ENCODE results near the gene MGA.

The MGA gene

GRCh38 chr15:41773729-41774061 lies 113.5 kb downstream of the MGA start:
- no peaks in the 10 kb centered on the region for H3K36me3 ChIP-seq (ENCODE audit: control insufficient read depth, insufficient read depth, low read length)

DNA sequence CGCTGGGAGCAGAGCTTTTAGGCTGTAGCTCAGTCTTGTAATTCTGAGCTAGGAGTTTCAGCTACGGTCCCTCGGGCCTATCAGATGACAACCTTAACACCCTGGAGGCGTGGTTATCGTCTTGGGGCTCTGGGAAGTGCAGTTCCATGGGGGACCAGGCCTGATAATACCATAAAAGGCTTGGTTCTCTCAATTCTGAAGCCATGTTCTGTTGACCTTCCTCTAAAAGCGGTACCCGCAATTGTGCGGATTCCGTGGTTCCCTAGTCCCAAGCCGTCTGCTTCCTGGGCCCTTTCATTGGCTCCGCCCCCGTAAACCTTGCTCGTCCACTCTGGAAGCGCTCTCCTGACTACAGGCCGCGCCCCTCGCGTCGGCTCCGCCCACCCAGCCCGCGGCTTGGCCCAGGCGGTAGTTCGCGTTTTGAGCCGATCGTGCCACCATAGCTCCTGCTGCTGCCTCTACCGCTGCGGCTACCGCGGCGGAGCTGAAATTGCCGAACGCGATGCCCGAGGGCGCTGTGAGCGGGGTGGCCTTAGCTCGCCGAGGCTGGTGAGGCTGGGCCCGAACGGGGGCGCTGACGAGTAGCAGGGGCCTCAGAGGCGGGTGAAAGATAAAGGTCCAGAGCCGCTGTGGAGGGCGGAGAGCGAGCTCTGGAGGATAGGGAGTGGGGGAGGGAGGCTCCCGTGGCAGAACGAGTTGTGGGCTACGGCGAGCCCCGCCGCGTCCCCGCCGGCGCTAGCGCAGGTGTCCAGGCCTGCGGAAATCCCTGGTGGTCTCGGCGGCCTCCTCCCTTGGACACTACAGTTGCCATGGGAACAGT lies 114.1 kb downstream of the MGA start, which contains the start of gene MAPKBP1:
Gene MAPKBP1 (plus strand): TSS at position 423 of the 820 bp plus-strand sequence. CDS start 792 bp downstream, outside the sequence.
- H3K4me1 ChIP-seq (ENCODE audit: control insufficient read depth, low read depth, low read length) = peaks cover 22% of the 10 kb centered on the region
- no peak within 1 kb of the TSS for H3K23ac ChIP-seq (ENCODE audit: low read length)
- H3K27me3 ChIP-seq (ENCODE audit: insufficient read depth, low read length, poor library complexity) = no peaks in the 10 kb centered on the region
- no peak within 1 kb of the TSS for H2BK15ac ChIP-seq (replicated peaks; ENCODE audit: low read depth)
- H3K4me3 ChIP-seq (ENCODE audit: low read length) = peak within 1 kb of the TSS; percentile 66
- no peak within 1 kb of the TSS for H2AK5ac ChIP-seq (ENCODE audit: low read length)
- WGBS (ENCODE audit: extremely low coverage, insufficient coverage, low lambda C conversion rate) = no CpG with 5 or more reads among the region's 62 CpGs
- no peaks in the 10 kb centered on the region for H3K79me1 ChIP-seq (ENCODE audit: low read length)
- H2BK120ac ChIP-seq (ENCODE audit: low read depth, low read length) = no peak within 1 kb of the TSS
- H4K5ac ChIP-seq (ENCODE audit: low read length) = peak within 1 kb of the TSS; percentile 27
- peak within 1 kb of the TSS; percentile 79 for H3K9ac ChIP-seq (ENCODE audit: low read length)
- H3K4ac ChIP-seq (ENCODE audit: low read depth, low read length) = peak within 1 kb of the TSS; percentile 48
- peak within 1 kb of the TSS; percentile 65 for H2BK5ac ChIP-seq (ENCODE audit: low read length)
- DNase-seq = peak; percentile 99
- no peaks in the 10 kb centered on the region for H3K79me2 ChIP-seq (ENCODE audit: control insufficient read depth, insufficient read depth, low read length)
- peak within 1 kb of the TSS; percentile 74 for H3K27ac ChIP-seq (ENCODE audit: low read depth, low read length)
- no peak within 1 kb of the TSS for H4K8ac ChIP-seq (ENCODE audit: low read depth, low read length)
- peak within 1 kb of the TSS; percentile 91 for H3K56ac ChIP-seq (ENCODE audit: low read length)
- H3K4me2 ChIP-seq (ENCODE audit: low read length) = peak within 1 kb of the TSS; percentile 94
- peak within 1 kb of the TSS; percentile 34 for H3K18ac ChIP-seq (ENCODE audit: low read length)
- no peaks in the 10 kb centered on the region for H3K36me3 ChIP-seq (ENCODE audit: control insufficient read depth, insufficient read depth, low read length)

More at GRCh38 chr15:41773729-41774061, 113.5 kb downstream of the MGA start:
- no peak overlapping the region for H3K4ac ChIP-seq (ENCODE audit: low read depth, low read length)
- H2BK120ac ChIP-seq (ENCODE audit: low read depth, low read length) = no peak overlapping the region
- H3K79me1 ChIP-seq (ENCODE audit: low read length) = no peaks in the 10 kb centered on the region
- H3K56ac ChIP-seq (ENCODE audit: low read length) = peak overlapping the region; percentile 80
- H3K27me3 ChIP-seq (ENCODE audit: insufficient read depth, low read length, poor library complexity) = no peaks in the 10 kb centered on the region
- H2BK5ac ChIP-seq (ENCODE audit: low read length) = no peak overlapping the region
- H3K27ac ChIP-seq (ENCODE audit: low read depth, low read length) = peak overlapping the region; percentile 62
- no peak for DNase-seq
- H3K4me2 ChIP-seq (ENCODE audit: low read length) = peak overlapping the region; percentile 94
- H4K8ac ChIP-seq (ENCODE audit: low read depth, low read length) = no peak overlapping the region
- H3K79me2 ChIP-seq (ENCODE audit: control insufficient read depth, insufficient read depth, low read length) = no peaks in the 10 kb centered on the region
- H3K4me3 ChIP-seq (ENCODE audit: low read length) = peak overlapping the region; percentile 44
- H2AK5ac ChIP-seq (ENCODE audit: low read length) = no peak overlapping the region
- H4K5ac ChIP-seq (ENCODE audit: low read length) = no peak overlapping the region
- no CpG with 5 or more reads among the region's 7 CpGs for WGBS (ENCODE audit: extremely low coverage, insufficient coverage, low lambda C conversion rate)
- H3K9ac ChIP-seq (ENCODE audit: low read length) = peak overlapping the region; percentile 71
- H3K4me1 ChIP-seq (ENCODE audit: control insufficient read depth, low read depth, low read length) = peaks cover 22% of the 10 kb centered on the region
- H3K23ac ChIP-seq (ENCODE audit: low read length) = no peak overlapping the region
- peak overlapping the region; percentile 34 for H3K18ac ChIP-seq (ENCODE audit: low read length)
- no peak overlapping the region for H2BK15ac ChIP-seq (replicated peaks; ENCODE audit: low read depth)

DNA sequence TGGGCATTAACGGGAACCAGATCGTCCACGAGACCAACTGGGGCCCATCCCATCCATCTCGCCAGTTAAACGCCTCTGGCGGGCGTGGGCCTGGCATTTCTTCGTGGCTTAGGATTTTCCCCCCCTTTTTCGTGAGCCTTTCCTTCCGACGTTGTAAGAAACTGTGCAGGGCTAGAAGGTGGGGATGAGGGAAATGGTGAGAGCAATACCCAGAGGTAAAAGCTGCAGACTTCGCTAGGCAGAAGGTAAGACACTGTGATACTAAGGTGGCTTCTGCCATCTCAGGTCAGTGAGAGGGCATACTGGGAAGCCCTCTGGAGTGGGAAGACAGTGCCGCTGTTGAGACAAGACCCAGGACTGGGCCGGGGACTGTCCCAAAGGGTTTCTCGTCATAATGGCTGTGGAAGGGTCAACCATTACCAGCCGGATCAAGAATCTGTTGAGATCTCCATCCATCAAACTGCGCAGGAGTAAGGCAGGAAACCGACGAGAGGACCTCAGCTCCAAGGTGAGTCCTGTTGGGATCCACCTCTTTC lies 114.7 kb downstream of the MGA start:
- no peak overlapping the region for H3K23ac ChIP-seq (ENCODE audit: low read length)
- H4K5ac ChIP-seq (ENCODE audit: low read length) = peak overlapping the region; percentile 27
- H3K4me1 ChIP-seq (ENCODE audit: control insufficient read depth, low read depth, low read length) = peaks cover 24% of the 10 kb centered on the region
- peak overlapping the region; percentile 48 for H3K4ac ChIP-seq (ENCODE audit: low read depth, low read length)
- no peak overlapping the region for H2BK15ac ChIP-seq (replicated peaks; ENCODE audit: low read depth)
- H2BK5ac ChIP-seq (ENCODE audit: low read length) = peak overlapping the region; percentile 31
- WGBS (ENCODE audit: extremely low coverage, insufficient coverage, low lambda C conversion rate) = no CpG with 5 or more reads among the region's 19 CpGs
- no peaks in the 10 kb centered on the region for H3K36me3 ChIP-seq (ENCODE audit: control insufficient read depth, insufficient read depth, low read length)
- H3K27ac ChIP-seq (ENCODE audit: low read depth, low read length) = peak overlapping the region; percentile 74
- no peaks in the 10 kb centered on the region for H3K79me2 ChIP-seq (ENCODE audit: control insufficient read depth, insufficient read depth, low read length)
- H2BK120ac ChIP-seq (ENCODE audit: low read depth, low read length) = no peak overlapping the region
- no peak overlapping the region for H3K18ac ChIP-seq (ENCODE audit: low read length)
- peak overlapping the region; percentile 66 for H3K4me3 ChIP-seq (ENCODE audit: low read length)
- H3K9ac ChIP-seq (ENCODE audit: low read length) = peak overlapping the region; percentile 79
- peak overlapping the region; percentile 86 for H3K4me2 ChIP-seq (ENCODE audit: low read length)
- peak overlapping the region; percentile 91 for H3K56ac ChIP-seq (ENCODE audit: low read length)
- H3K27me3 ChIP-seq (ENCODE audit: insufficient read depth, low read length, poor library complexity) = no peaks in the 10 kb centered on the region
- H2AK5ac ChIP-seq (ENCODE audit: low read length) = no peak overlapping the region
- DNase-seq = no peak
- no peak overlapping the region for H4K8ac ChIP-seq (ENCODE audit: low read depth, low read length)
- H3K79me1 ChIP-seq (ENCODE audit: low read length) = no peaks in the 10 kb centered on the region

DNA sequence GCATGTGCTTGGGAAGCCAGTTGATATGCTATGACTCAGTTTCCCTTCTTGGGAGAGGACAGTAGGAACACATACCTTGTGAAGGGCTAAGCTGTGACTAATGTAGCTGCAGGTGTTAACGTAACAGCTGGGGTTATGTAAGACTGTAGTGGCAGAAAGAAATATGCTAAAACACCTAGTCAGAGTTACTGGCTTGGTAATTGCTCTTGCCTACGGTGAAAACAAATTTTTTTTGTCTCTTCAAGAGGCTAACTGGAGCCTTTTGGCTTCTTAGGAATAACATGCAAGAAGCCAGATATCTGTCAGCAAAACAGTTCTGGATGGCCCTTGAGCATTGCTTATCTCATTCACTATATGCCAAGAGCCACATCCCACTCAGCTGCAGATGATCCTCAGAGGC lies 115.4 kb downstream of the MGA start:
- peak overlapping the region; percentile 86 for H3K4me2 ChIP-seq (ENCODE audit: low read length)
- no peak overlapping the region for H3K4me3 ChIP-seq (ENCODE audit: low read length)
- no peak overlapping the region for H4K8ac ChIP-seq (ENCODE audit: low read depth, low read length)
- no peak overlapping the region for H3K23ac ChIP-seq (ENCODE audit: low read length)
- H3K4ac ChIP-seq (ENCODE audit: low read depth, low read length) = no peak overlapping the region
- no peaks in the 10 kb centered on the region for H3K79me2 ChIP-seq (ENCODE audit: control insufficient read depth, insufficient read depth, low read length)
- H3K9ac ChIP-seq (ENCODE audit: low read length) = no peak overlapping the region
- no peak for DNase-seq
- H3K18ac ChIP-seq (ENCODE audit: low read length) = no peak overlapping the region
- H3K56ac ChIP-seq (ENCODE audit: low read length) = peak overlapping the region; percentile 26
- no peaks in the 10 kb centered on the region for H3K27me3 ChIP-seq (ENCODE audit: insufficient read depth, low read length, poor library complexity)
- H2BK5ac ChIP-seq (ENCODE audit: low read length) = no peak overlapping the region
- no CpG with 5 or more reads among the region's 2 CpGs for WGBS (ENCODE audit: extremely low coverage, insufficient coverage, low lambda C conversion rate)
- peaks cover 24% of the 10 kb centered on the region for H3K4me1 ChIP-seq (ENCODE audit: control insufficient read depth, low read depth, low read length)
- H3K36me3 ChIP-seq (ENCODE audit: control insufficient read depth, insufficient read depth, low read length) = no peaks in the 10 kb centered on the region
- H2AK5ac ChIP-seq (ENCODE audit: low read length) = no peak overlapping the region
- no peak overlapping the region for H2BK15ac ChIP-seq (replicated peaks; ENCODE audit: low read depth)
- no peak overlapping the region for H3K27ac ChIP-seq (ENCODE audit: low read depth, low read length)
- no peaks in the 10 kb centered on the region for H3K79me1 ChIP-seq (ENCODE audit: low read length)
- H4K5ac ChIP-seq (ENCODE audit: low read length) = no peak overlapping the region
- H2BK120ac ChIP-seq (ENCODE audit: low read depth, low read length) = no peak overlapping the region

- H3K4me1 ChIP-seq (ENCODE audit: control insufficient read depth, low read depth, low read length) = peaks cover 24% of the 10 kb centered on the region
- WGBS (ENCODE audit: extremely low coverage, insufficient coverage, low lambda C conversion rate) = no CpG with 5 or more reads among the region's 1 CpG
- no peaks in the 10 kb centered on the region for H3K79me1 ChIP-seq (ENCODE audit: low read length)
- no peak overlapping the region for H3K23ac ChIP-seq (ENCODE audit: low read length)
- no peak overlapping the region for H3K4me2 ChIP-seq (ENCODE audit: low read length)
- no peak overlapping the region for H4K5ac ChIP-seq (ENCODE audit: low read length)
- no peak overlapping the region for H2AK5ac ChIP-seq (ENCODE audit: low read length)
- H3K79me2 ChIP-seq (ENCODE audit: control insufficient read depth, insufficient read depth, low read length) = no peaks in the 10 kb centered on the region
- no peak overlapping the region for H3K9ac ChIP-seq (ENCODE audit: low read length)
- no peak overlapping the region for H3K27ac ChIP-seq (ENCODE audit: low read depth, low read length)
- no peaks in the 10 kb centered on the region for H3K36me3 ChIP-seq (ENCODE audit: control insufficient read depth, insufficient read depth, low read length)
- H3K4me3 ChIP-seq (ENCODE audit: low read length) = no peak overlapping the region
- no peak overlapping the region for H3K4ac ChIP-seq (ENCODE audit: low read depth, low read length)
- H2BK5ac ChIP-seq (ENCODE audit: low read length) = no peak overlapping the region
- H3K18ac ChIP-seq (ENCODE audit: low read length) = no peak overlapping the region
- DNase-seq = no peak
- H3K27me3 ChIP-seq (ENCODE audit: insufficient read depth, low read length, poor library complexity) = no peaks in the 10 kb centered on the region
- H4K8ac ChIP-seq (ENCODE audit: low read depth, low read length) = no peak overlapping the region
- no peak overlapping the region for H2BK120ac ChIP-seq (ENCODE audit: low read depth, low read length)
- no peak overlapping the region for H2BK15ac ChIP-seq (replicated peaks; ENCODE audit: low read depth)
- H3K56ac ChIP-seq (ENCODE audit: low read length) = no peak overlapping the region
These were observed 117.3 kb downstream of the MGA start for GRCh38 chr15:41777421-41777973.
